A549 (cell line): ENCODE results near the gene TMC6.

ENCODE experiments used
- CEBPB ChIP-seq, 2 experiments: fragments of >200 bp in 1 of 2; sonication (Bioruptor Twin) in 1 of 2; formaldehyde crosslinking in 1 of 2; IDR thresholded peaks; 2 replicates each; pipeline ENCODE4 v1.6.1; 2012 to 2016
- CTCF ChIP-seq: fragments of >200 bp; sonication (Bioruptor Twin); formaldehyde crosslinking; IDR thresholded peaks from 3 replicates; pipeline ENCODE4 v1.5.1; 2016
- HDAC2 ChIP-seq: fragments of 200-600 bp; sonication (generic); IDR thresholded peaks from 2 replicates; pipeline ENCODE4 v1.6.1; 2016
- HOXB5 ChIP-seq: fragments of 250-450 bp; sonication (Bioruptor Pico); IDR thresholded peaks from 2 replicates; pipeline ENCODE4 v1.5.0; 2020; ENCODE audit warnings: mild to moderate bottlenecking, moderate library complexity
- MAFK ChIP-seq: fragments of 450-650 bp; IDR thresholded peaks from 2 replicates; pipeline ENCODE4 v1.6.1; 2014; ENCODE audit not compliant: partially characterized antibody
- NR3C1 ChIP-seq: fragments of >200 bp; sonication (Bioruptor Twin); formaldehyde crosslinking; IDR thresholded peaks from 3 replicates; pipeline ENCODE4 v1.6.1; 2017
- PHF8 ChIP-seq: fragments of 200-600 bp; sonication (generic); IDR thresholded peaks from 2 replicates; pipeline ENCODE4 v1.6.1; 2016; ENCODE audit warnings: low read depth, mild to moderate bottlenecking, antibody characterized with exemption, moderate library complexity, borderline replicate concordance
- POLR2A ChIP-seq: IDR thresholded peaks from 2 replicates; pipeline ENCODE4 v1.6.1; 2012; ENCODE audit warnings: mild to moderate bottlenecking, low read length
- POLR2AphosphoS2 ChIP-seq: conservative IDR thresholded peaks from 2 replicates; pipeline ENCODE4 v1.6.1; 2012; ENCODE audit warnings: low read length, improper control_type of control experiment, inconsistent platforms
- RAD21 ChIP-seq, 2 experiments: fragments of >200 bp in 1 of 2; sonication (Bioruptor Twin) in 1 of 2; formaldehyde crosslinking in 1 of 2; IDR thresholded peaks in 1 of 2; conservative IDR thresholded peaks in 1 of 2; 2 replicates in 1 of 2; 3 replicates in 1 of 2; pipeline ENCODE4 v1.6.1; 2012 to 2018; ENCODE audit warnings: inconsistent platforms in 1 of 2
- REST ChIP-seq: fragments of 200-600 bp; sonication (generic); IDR thresholded peaks from 2 replicates; pipeline ENCODE4 v1.6.1; 2016; ENCODE audit warnings: antibody characterized with exemption, mild to moderate bottlenecking, moderate library complexity
- RFX5 ChIP-seq: fragments of 450-650 bp; IDR thresholded peaks from 2 replicates; pipeline ENCODE4 v1.7.1; 2014; ENCODE audit warnings: antibody characterized with exemption, mild to moderate bottlenecking, moderate library complexity
- TF ChIP-seq, protein P1 (sequence below): IDR thresholded peaks from 2 replicates; pipeline ENCODE4 v1.6.1; 2012

GRCh38 chr17:78125138-78125913 lies 3.2 kb downstream of the TMC6 start:
- TF ChIP-seq HDAC2 (no peak), POLR2AphosphoS2 (no peak), MAFK (no peak), CTCF (no peak), PHF8 (no peak), RFX5 (no peak), POLR2A (no peak), RAD21 (conservative IDR thresholded peaks at IDR 0.05 in 1 of 2, IDR thresholded peaks at IDR 0.05 in 1 of 2) (no peak), NR3C1 (no peak), HOXB5 (CRISPR knock-in tag) (no peak), CEBPB (IDR thresholded peaks at IDR 0.05) (no peak), REST (no peak)
- TF ChIP-seq, protein P1, sequence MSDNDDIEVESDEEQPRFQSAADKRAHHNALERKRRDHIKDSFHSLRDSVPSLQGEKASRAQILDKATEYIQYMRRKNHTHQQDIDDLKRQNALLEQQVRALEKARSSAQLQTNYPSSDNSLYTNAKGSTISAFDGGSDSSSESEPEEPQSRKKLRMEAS: no peak
